Measurements from ENCODE around the gene IGFBP2. TPM values are rescaled to one million over a fixed set of nuclear protein-coding genes. Genes with fewer than 3 reads are reported as not detected.

The IGFBP2 gene
- total RNA-seq, 1 donor from 2014 or later: 371 TPM

DNA sequence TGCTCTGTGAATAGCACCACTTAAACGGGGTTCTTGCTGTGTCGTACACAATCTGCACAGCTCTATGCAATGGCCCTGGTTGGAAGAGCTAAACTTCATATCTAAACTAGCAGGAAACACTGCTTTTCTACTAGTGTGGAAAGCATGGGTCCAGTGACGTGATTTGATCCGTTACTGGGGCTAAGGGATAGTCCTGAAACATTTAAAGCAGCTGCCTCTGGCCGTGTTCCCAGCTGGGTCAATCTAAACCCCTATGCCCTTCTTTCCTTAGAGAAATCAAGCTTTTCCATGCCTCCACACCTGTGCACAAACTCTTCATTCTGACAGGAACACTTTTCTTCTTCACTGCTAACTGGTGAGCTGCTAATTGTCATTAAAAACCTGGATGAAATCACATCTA, 67.6 kb downstream of the IGFBP2 start:
- Histone ChIP-seq H3K4me3 (no peak overlapping the region), H4K20me1 (ENCODE audit: low read depth) (no peaks in the 10 kb centered on the region), H2AFZ (replicated peaks) (no peak overlapping the region), H3K36me3 (no peaks in the 10 kb centered on the region), H3K9ac (no peak overlapping the region), H3K27me3 (no peaks in the 10 kb centered on the region), H3K4me1 (peaks cover 27% of the 10 kb centered on the region), H3K79me2 (ENCODE audit: low read depth) (no peaks in the 10 kb centered on the region), H3F3A (ENCODE audit: low read depth) (peaks cover 8% of the 10 kb centered on the region), H3K4me2 (no peak overlapping the region), H3K9me3 (ENCODE audit: low read depth) (no peaks in the 10 kb centered on the region), H3K27ac (no peak overlapping the region)
- H3K4me1 Mint-ChIP-seq: peaks cover 17% of the 10 kb centered on the region
- TF ChIP-seq EZH2 (IDR thresholded peaks at IDR 0.05) (no peak), EZH2phosphoT487 (IDR thresholded peaks at IDR 0.05) (no peak)
- TF ChIP-seq, protein P1, sequence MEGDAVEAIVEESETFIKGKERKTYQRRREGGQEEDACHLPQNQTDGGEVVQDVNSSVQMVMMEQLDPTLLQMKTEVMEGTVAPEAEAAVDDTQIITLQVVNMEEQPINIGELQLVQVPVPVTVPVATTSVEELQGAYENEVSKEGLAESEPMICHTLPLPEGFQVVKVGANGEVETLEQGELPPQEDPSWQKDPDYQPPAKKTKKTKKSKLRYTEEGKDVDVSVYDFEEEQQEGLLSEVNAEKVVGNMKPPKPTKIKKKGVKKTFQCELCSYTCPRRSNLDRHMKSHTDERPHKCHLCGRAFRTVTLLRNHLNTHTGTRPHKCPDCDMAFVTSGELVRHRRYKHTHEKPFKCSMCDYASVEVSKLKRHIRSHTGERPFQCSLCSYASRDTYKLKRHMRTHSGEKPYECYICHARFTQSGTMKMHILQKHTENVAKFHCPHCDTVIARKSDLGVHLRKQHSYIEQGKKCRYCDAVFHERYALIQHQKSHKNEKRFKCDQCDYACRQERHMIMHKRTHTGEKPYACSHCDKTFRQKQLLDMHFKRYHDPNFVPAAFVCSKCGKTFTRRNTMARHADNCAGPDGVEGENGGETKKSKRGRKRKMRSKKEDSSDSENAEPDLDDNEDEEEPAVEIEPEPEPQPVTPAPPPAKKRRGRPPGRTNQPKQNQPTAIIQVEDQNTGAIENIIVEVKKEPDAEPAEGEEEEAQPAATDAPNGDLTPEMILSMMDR (IDR thresholded peaks at IDR 0.05): no peak
- peaks cover 2% of the 10 kb centered on the region for H3K9me3 Mint-ChIP-seq
- no peaks in the 10 kb centered on the region for H3K27me3 Mint-ChIP-seq (ENCODE audit: insufficient read depth, low read depth)
- no peaks in the 10 kb centered on the region for H3K36me3 Mint-ChIP-seq
- no peak overlapping the region for H3K4me3 Mint-ChIP-seq
- DNase-seq (ENCODE audit: low spot score): no peak
- no peak overlapping the region for H3K27ac Mint-ChIP-seq

- no peaks in the 10 kb centered on the region for H3K79me2 ChIP-seq (ENCODE audit: low read depth)
- H3K4me1 ChIP-seq: peaks cover 20% of the 10 kb centered on the region
- Mint-ChIP-seq H3K27me3 (ENCODE audit: insufficient read depth, low read depth) (no peaks in the 10 kb centered on the region), H3K4me1 (peaks cover 10% of the 10 kb centered on the region), H3K27ac (no peak overlapping the region), H3K4me3 (no peak overlapping the region), H3K9me3 (peaks cover 2% of the 10 kb centered on the region), H3K36me3 (no peaks in the 10 kb centered on the region)
- no peaks in the 10 kb centered on the region for H4K20me1 ChIP-seq (ENCODE audit: low read depth)
- no peak overlapping the region for H3K27ac ChIP-seq
- TF ChIP-seq EZH2 (IDR thresholded peaks at IDR 0.05): no peak
- TF ChIP-seq, protein P1 (IDR thresholded peaks at IDR 0.05): no peak
- TF ChIP-seq EZH2phosphoT487 (IDR thresholded peaks at IDR 0.05): no peak
- H3K27me3 ChIP-seq: no peaks in the 10 kb centered on the region
- no peak for DNase-seq (ENCODE audit: low spot score)
- H3K9ac ChIP-seq: no peak overlapping the region
- H3K4me2 ChIP-seq: no peak overlapping the region
- H3K9me3 ChIP-seq (ENCODE audit: low read depth): no peaks in the 10 kb centered on the region
- H2AFZ ChIP-seq (replicated peaks): no peak overlapping the region
- no peaks in the 10 kb centered on the region for H3K36me3 ChIP-seq
- no peak overlapping the region for H3K4me3 ChIP-seq
- peaks cover under 1% of the 10 kb centered on the region for H3F3A ChIP-seq (ENCODE audit: low read depth)
Measured at GRCh38 chr2:216701544-216701943, 68.3 kb downstream of the IGFBP2 start.

- Mint-ChIP-seq H3K27me3 (ENCODE audit: insufficient read depth, low read depth) (no peaks in the 10 kb centered on the region), H3K4me1 (no peaks in the 10 kb centered on the region), H3K36me3 (no peaks in the 10 kb centered on the region), H3K27ac (no peak overlapping the region), H3K4me3 (no peak overlapping the region), H3K9me3 (peaks cover 2% of the 10 kb centered on the region)
- Histone ChIP-seq H3K4me2 (no peak overlapping the region), H3K4me3 (no peak overlapping the region), H4K20me1 (ENCODE audit: low read depth) (no peaks in the 10 kb centered on the region), H3K9me3 (ENCODE audit: low read depth) (no peaks in the 10 kb centered on the region), H3K27ac (no peak overlapping the region), H3K27me3 (no peaks in the 10 kb centered on the region), H3K9ac (no peak overlapping the region), H2AFZ (replicated peaks) (no peak overlapping the region), H3K4me1 (peaks cover 12% of the 10 kb centered on the region), H3K79me2 (ENCODE audit: low read depth) (no peaks in the 10 kb centered on the region), H3K36me3 (no peaks in the 10 kb centered on the region), H3F3A (ENCODE audit: low read depth) (no peaks in the 10 kb centered on the region)
- DNase-seq (ENCODE audit: low spot score): no peak
- TF ChIP-seq, protein P1 (IDR thresholded peaks at IDR 0.05): no peak
- TF ChIP-seq EZH2 (IDR thresholded peaks at IDR 0.05) (no peak), EZH2phosphoT487 (IDR thresholded peaks at IDR 0.05) (no peak)
Measured at GRCh38 chr2:216702756-216703155, 69.5 kb downstream of the IGFBP2 start.
